GM19372 (cell line): Measurements from ENCODE around the gene ACKR3.

Experiments used
- ATAC-seq: cut with Tn5 transposase; IDR thresholded peaks from one replicate; pipeline ENCODE4 v1.9.1; 2021; ENCODE audit warnings: mild to moderate bottlenecking, low read depth, moderate library complexity; ENCODE audit not compliant: unreplicated experiment

ACKR3 gene

DNA sequence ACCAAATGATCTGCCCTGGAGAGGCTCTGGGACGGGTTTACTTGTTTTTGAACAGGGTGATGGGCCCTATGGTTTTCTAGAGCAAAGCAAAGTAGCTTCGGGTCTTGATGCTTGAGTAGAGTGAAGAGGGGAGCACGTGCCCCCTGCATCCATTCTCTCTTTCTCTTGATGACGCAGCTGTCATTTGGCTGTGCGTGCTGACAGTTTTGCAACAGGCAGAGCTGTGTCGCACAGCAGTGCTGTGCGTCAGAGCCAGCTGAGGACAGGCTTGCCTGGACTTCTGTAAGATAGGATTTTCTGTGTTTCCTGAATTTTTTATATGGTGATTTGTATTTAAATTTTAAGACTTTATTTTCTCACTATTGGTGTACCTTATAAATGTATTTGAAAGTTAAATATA lies 11.9 kb downstream of the ACKR3 start:
- no peak for ATAC-seq

- no peak for ATAC-seq
Observed at GRCh38 chr2:236582968-236583367, 13.3 kb downstream of the ACKR3 start.

DNA sequence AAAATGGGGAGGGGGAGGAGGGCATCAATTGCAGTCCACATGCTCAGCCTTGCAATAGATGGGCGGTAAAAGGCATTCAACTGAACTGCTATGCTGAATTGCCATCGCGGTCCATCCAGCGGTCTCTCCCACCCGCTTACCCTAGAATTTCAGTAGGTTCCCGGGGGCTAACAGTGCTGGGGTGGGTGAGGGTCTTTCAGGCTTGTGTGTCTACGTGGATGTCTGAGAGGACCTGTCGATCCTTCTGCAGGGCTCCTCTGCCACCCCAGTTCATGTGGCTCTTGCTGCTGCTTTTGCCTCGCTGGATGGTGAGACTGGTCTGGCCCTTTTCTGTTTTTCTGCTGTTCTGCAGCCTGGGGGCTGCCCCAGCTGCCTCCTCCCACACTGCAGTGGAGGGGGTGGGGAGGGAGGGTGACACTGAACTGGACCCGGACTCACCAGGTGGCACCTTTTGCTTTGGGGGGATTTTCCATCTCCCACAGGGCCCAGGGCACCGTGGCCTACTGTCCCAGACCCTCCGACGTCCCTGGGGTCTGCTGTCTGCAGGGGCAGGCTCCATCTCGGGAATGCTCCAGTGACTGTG lies 14.1 kb downstream of the ACKR3 start:
- no peak for ATAC-seq

DNA sequence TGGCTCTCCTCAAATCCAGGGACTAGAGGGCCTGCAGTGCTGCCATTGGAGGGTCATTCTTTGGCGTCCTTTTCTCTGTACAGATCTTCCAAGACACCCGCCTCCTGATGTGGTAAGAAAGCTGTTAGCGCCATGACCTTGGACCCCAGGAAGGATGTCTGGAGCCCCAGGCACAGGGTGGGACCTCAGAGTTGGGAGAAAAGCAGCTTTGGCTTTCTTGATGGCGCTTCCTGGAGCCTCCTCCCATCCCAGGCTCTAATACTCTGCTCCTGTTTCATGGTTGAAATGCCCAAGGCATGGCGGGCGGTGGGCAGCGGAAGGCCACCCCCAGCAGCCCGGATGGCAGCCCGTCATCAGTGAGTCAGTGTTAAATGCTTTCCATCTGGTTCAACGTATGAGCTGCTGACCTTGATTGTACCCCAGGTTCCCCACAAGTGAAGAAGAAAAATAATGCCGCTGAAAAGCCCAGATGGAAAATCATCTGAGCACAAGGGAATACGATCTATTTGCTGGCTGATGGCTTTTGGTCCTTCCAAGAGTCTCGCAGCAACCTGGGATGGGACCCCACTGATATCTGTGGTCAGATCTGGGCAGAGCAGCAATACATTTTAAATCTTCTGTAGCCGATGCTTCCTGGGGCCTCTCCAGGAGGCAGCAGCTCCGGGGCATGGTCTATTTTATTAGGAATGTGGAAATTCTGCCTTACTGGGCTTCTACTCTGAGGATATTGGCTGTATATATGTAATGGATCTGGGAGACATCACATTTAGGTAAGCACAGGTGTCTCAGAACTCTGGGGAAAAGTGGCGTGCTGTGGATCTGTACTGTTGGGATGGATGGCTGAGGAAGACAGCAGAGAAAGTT lies 15.1 kb downstream of the ACKR3 start:
- ATAC-seq, result no peak

DNA sequence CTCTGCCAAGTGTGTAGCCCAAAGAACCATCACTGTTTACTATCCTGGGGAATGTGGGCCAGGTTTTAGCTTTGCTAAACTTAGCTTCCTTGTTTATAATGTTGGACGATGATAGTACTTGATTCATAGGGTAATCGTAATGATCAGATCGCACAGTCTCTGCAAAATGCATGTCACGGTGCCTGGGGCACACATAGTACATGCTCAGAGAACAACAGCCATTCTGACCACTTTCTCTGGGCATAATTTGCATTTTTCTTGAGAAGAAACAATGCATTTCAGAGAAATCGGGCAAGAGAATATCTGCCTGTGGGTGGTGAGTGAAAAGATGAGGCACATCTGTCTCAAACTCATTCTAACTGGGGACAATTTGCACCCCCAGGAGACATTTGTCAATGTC lies 16.3 kb downstream of the ACKR3 start:
- ATAC-seq, result no peak

GRCh38 chr2:236587861-236588815 lies 18.5 kb downstream of the ACKR3 start:
- ATAC-seq, result no peak

DNA sequence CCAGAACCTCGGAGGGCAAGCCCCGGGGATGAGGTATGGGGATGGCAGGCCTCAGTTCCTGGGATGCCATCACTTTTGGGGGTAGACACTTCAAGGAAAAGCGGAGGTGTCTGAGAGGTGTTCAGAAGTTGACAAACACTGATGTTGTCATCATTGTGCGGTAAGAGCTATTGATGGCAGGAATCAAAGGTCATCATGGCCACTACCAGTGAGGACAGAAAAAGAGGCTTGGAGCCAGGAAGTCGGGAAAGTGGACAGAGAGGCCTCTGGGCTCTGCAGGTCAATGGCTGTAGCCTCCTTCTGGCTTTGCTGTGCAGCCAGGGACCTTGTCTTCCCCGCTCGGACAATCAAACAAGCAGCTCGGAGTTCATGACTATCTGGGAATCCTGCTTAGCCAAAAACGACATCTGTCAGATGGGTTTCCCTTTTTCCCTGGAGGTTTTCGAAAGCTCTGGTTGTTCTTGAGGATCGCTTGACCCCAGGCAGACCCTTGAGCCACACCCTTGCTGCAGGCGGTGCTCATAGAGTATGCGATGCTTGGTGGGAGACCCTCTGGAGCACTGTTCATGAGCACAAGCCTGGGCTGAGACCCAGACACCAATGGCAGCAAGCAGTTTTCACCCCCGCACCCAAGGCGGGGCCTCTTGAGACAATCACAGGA lies 19.4 kb downstream of the ACKR3 start:
- no peak for ATAC-seq

GRCh38 chr2:236590846-236591245 lies 21.2 kb downstream of the ACKR3 start:
- no peak for ATAC-seq

DNA sequence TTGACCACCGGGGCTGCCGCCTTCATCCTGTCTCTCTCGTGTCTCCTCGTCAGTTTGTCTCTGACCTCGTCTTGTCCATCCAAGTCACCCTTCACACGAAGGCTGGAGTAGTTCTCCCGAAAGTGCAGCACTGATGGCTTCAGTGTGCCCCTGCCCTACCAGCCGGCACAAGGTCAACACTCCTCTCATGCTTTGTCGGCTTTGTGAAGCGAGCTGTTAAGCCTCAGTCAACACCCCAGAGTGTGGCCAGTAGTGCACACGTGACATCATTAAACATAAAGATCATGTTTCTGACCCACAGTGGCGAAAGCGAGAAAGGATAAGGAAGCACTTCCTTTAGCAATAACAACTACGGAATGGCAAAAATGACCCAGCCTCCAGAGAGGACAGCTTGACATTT lies 23.2 kb downstream of the ACKR3 start:
- no peak for ATAC-seq

DNA sequence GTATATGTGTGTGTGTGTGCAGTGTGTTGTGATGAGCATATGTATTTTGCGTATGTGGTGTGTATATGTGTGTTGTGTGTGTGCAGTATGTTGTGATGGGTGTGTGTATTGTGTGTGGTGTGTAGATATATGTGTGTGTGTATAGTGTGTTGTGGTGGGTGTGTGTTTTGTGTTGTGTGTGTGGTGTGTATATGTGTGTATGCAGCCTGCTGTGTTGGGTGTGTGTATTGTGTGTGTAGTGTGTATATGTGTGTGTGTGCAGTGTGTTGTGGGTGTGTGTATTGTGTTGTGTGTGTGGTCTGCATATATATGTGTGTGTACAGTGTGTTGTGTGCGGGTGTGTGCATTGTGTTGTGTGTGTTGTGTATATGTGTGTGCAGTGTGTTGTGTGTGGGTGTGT lies 23.9 kb downstream of the ACKR3 start:
- no peak for ATAC-seq

DNA sequence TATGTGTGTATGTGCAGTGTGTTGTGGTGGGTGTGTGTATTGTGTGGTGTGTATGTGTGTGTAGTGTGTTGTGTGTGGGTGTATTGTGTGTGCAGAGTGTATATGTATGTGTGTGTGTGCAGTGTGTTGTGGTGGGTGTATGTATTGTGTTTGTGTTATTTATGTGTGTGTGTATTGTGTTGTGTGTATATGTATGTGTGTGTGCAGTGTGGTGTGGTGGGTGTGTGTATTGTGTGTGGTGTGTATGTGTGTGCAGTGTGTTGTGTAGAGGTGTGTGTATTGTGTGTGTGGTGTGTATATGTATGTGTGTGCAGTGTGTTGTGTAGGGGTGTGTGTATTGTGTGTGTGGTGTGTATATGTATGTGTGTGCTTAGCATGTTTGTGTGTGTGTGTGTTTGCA lies 24.3 kb downstream of the ACKR3 start:
- ATAC-seq, result no peak

- no peak for ATAC-seq
Observed at GRCh38 chr2:236597629-236598028, 28.0 kb downstream of the ACKR3 start.

GRCh38 chr2:236599059-236599458 lies 29.4 kb downstream of the ACKR3 start:
- ATAC-seq, result no peak

DNA sequence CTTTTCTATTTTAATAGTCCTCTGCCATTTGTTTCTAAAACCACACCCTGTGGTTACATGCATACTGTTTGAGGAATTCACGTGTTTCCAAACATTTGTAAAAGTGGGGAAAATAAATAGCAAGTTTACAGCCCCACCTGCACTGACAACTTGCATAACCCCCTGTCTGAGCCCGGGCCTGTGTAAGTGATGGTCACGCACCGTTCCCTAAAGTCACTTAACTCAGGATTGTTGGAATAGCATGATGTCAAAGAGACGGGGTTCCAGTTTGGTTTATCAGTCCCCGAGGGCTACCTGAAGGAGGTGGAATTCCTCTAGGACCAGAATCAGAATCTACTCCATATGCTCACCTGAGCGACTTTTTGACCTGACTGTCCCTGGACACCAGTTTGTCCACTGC lies 30.5 kb downstream of the ACKR3 start:
- no peak for ATAC-seq

- ATAC-seq, result no peak
Observed at GRCh38 chr2:236600892-236601291, 31.3 kb downstream of the ACKR3 start.

DNA sequence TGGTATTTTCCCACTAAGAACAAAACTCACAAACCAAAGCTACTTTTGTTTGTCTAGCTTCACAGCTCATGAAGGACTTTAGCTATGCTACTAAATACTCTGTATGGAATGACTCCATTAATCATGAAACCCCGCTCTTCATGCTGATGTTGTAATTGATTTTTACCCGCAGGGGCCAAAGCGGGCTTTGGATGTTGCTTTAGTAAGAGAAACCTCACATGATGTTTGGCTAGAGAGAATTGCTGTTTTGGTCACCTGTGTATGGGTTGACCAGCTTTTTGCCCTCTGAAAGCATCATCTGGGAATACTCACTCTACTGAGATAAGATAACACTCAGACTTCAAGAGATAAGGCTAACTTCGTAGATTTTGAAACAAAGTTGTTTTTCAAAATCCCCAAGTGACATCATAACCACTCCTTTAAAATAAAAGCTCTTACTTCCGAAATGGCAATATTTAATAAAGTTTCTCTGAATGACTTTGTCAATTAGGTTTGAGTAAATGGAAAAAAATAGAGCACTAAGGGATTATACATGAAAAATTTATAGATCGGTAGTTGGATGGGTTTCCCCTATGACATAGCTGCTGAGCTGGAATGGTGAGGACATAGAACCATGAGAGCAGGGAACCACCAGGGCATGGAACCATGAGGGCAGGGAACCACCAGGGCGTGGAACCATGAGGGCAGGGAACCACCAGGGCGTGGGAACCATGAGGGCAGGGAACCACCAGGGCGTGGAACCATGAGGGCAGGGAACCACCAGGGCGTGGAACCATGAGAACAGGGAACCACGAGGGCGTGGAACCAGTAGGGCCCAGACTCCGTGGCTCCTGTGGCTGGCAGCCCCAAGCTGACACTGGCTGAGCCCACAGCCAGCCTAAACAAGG lies 31.9 kb downstream of the ACKR3 start:
- ATAC-seq, result no peak

- ATAC-seq, result no peak
Observed at GRCh38 chr2:236602678-236603077, 33.1 kb downstream of the ACKR3 start.

DNA sequence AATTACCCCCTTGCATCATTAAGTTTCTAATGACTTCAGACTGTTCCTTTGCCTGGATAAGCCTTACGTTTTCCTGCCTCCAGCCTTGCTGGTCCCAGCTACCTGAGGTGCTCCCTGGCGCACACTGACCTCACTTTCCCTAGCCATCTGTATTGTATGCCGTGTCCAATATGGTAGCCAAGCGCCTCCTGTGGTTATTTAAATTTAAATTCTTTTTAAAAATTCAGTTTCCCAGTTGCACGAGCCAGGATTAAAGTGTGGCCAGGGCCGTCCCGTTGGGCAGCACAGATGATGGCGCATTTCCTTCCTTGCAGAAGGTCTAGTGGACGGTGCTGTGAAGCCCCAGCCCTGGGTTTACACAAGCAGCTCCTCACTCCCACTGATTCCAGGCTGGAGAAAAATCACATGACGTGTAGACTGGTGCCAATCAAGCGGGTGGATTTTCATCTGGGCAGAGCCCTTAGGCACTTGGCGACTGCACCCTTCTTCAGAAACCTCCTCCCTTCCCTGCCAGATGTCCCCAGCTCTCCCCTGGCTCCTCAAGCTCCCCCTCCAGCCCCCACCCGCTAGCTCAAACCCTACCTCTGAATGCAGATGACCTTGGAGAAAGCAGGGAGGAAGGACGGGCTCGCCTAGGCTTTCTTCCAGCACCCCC lies 33.9 kb downstream of the ACKR3 start:
- ATAC-seq, result no peak
